AG09309 (cell line): ENCODE results near the gene LYPD6B.

Experiments used
- DNase-seq: peaks from one replicate; pipeline ENCODE4 v3.0.0-alpha.2; 2010; ENCODE audit warnings: low read depth
- H3K4me3 ChIP-seq: 2 replicates; pipeline ENCODE4 v1.5.1; 2011; ENCODE audit warnings: mild to moderate bottlenecking, low read depth, low read length, moderate library complexity; ENCODE audit not compliant: control insufficient read depth
- CTCF ChIP-seq: IDR thresholded peaks from 2 replicates; pipeline ENCODE4 v1.5.1; 2011; ENCODE audit warnings: mild to moderate bottlenecking, low read depth, low read length, inconsistent platforms; ENCODE audit not compliant: insufficient read depth, control insufficient read depth; ENCODE audit errors: missing control alignments

LYPD6B gene

GRCh38 chr2:149134335-149134923 lies 95.9 kb downstream of the LYPD6B start:
- no peak for DNase-seq
- no peak for TF ChIP-seq CTCF
- no peak overlapping the region for H3K4me3 ChIP-seq

- no peak for DNase-seq
- TF ChIP-seq CTCF: no peak
- H3K4me3 ChIP-seq: no peak overlapping the region
Observed at GRCh38 chr2:149136111-149136510, 97.6 kb downstream of the LYPD6B start.

GRCh38 chr2:149141046-149141445 lies 102.5 kb downstream of the LYPD6B start:
- no peak for TF ChIP-seq CTCF
- no peak for DNase-seq
- no peak overlapping the region for H3K4me3 ChIP-seq

GRCh38 chr2:149143734-149144133 lies 105.2 kb downstream of the LYPD6B start:
- H3K4me3 ChIP-seq: no peak overlapping the region
- DNase-seq: peak; percentile 31
- no peak for TF ChIP-seq CTCF

GRCh38 chr2:149145314-149146295 lies 107.1 kb downstream of the LYPD6B start:
- no peak overlapping the region for H3K4me3 ChIP-seq
- no peak for DNase-seq
- TF ChIP-seq CTCF: no peak

- DNase-seq: no peak
- TF ChIP-seq CTCF: no peak
- no peak overlapping the region for H3K4me3 ChIP-seq
Observed at GRCh38 chr2:149146876-149147275, 108.4 kb downstream of the LYPD6B start.
